Measurements from ENCODE around the gene INPP4B.

The INPP4B gene

DNA sequence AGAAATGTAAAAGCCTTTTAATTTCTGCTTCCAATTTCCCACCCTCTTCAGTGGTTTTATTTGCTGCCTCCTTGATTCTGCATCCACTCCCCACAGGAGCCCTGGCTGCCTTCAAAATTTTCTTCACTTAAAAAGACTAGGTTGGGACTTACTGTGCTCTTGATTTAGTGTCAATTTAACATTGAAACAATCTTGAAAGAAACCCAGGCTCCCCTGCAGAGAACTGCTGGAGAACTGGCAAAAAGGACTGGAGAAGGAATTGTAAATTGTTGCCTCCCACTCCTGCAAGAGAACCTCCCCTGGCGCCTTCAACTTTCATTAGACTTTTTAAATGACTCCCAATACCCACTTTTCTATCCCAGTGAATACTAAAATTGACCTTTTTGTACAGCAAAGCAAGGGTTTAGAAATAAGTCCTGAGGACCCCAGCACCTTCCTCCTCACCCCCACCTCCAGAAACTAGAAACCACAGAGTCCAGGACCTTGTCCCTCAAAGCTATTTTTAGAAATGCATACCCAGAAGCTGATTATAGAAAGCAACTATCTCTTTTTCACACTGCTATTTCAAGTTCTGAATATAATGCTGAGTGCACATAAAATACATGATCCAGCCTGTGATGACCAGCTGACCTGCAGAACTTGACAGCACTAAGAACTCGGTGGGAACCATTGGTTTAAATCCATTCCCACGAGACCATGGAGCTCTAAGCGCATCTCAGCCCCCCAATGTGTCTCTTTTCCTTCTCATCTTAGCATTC, 155.5 kb downstream of the INPP4B start:
- Histone ChIP-seq H3K27ac (no peak overlapping the region), H3K9ac (no peak overlapping the region), H4K20me1 (ENCODE audit: insufficient read depth) (no peaks in the 10 kb centered on the region), H3K4me3 (IDR thresholded peaks at IDR 0.05; ENCODE audit: insufficient read depth, low read depth, low read length) (no peak overlapping the region), H3K4me1 (ENCODE audit: low read depth, poor library complexity, severe bottlenecking) (no peaks in the 10 kb centered on the region), H3K79me2 (ENCODE audit: insufficient read depth, low read depth) (no peaks in the 10 kb centered on the region), H2AFZ (ENCODE audit: low read depth) (no peak overlapping the region), H3K4me2 (no peak overlapping the region), H3K36me3 (ENCODE audit: insufficient read depth) (no peaks in the 10 kb centered on the region), H3K27me3 (ENCODE audit: insufficient read depth, low read depth) (no peaks in the 10 kb centered on the region)
- TF ChIP-seq CTCF (conservative IDR thresholded peaks at IDR 0.05; ENCODE audit: low read depth, low read length): no peak

- Histone ChIP-seq H3K79me2 (ENCODE audit: insufficient read depth, low read depth) (no peaks in the 10 kb centered on the region), H4K20me1 (ENCODE audit: insufficient read depth) (no peaks in the 10 kb centered on the region), H3K27me3 (ENCODE audit: insufficient read depth, low read depth) (no peaks in the 10 kb centered on the region), H3K9ac (no peak overlapping the region), H3K4me2 (no peak overlapping the region), H2AFZ (ENCODE audit: low read depth) (no peak overlapping the region), H3K27ac (no peak overlapping the region), H3K36me3 (ENCODE audit: insufficient read depth) (no peaks in the 10 kb centered on the region), H3K4me1 (ENCODE audit: low read depth, poor library complexity, severe bottlenecking) (no peaks in the 10 kb centered on the region), H3K4me3 (IDR thresholded peaks at IDR 0.05; ENCODE audit: insufficient read depth, low read depth, low read length) (no peak overlapping the region)
- no peak for TF ChIP-seq CTCF (conservative IDR thresholded peaks at IDR 0.05; ENCODE audit: low read depth, low read length)
Observed at GRCh38 chr4:142687547-142688275, 158.4 kb downstream of the INPP4B start.

DNA sequence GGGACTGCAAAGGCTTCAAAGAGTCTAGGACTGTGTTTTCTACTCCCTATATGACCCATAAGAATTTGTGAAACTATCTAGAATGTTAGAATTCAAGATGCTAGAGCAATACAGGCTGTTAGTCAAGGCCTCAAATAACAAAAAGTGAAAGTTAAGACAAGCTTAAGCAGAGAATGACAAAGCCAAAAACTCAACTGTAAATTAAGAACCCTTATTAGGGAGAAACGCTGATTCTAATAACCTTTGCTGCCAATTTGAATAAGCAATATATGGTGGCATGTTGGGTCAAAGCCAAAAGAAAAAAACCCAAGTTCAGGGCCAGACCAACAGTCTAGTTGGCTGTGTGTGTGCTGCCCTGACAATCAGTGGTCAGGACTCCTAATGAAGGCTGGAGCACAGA, 160.0 kb downstream of the INPP4B start:
- Histone ChIP-seq H3K27me3 (ENCODE audit: insufficient read depth, low read depth) (no peaks in the 10 kb centered on the region), H3K4me2 (no peak overlapping the region), H3K79me2 (ENCODE audit: insufficient read depth, low read depth) (no peaks in the 10 kb centered on the region), H2AFZ (ENCODE audit: low read depth) (no peak overlapping the region), H4K20me1 (ENCODE audit: insufficient read depth) (no peaks in the 10 kb centered on the region), H3K9ac (no peak overlapping the region), H3K4me3 (IDR thresholded peaks at IDR 0.05; ENCODE audit: insufficient read depth, low read depth, low read length) (no peak overlapping the region), H3K27ac (no peak overlapping the region), H3K36me3 (ENCODE audit: insufficient read depth) (no peaks in the 10 kb centered on the region), H3K4me1 (ENCODE audit: low read depth, poor library complexity, severe bottlenecking) (no peaks in the 10 kb centered on the region)
- TF ChIP-seq CTCF (conservative IDR thresholded peaks at IDR 0.05; ENCODE audit: low read depth, low read length): no peak

GRCh38 chr4:142683997-142684396, 162.1 kb downstream of the INPP4B start:
- Histone ChIP-seq H3K79me2 (ENCODE audit: insufficient read depth, low read depth) (no peaks in the 10 kb centered on the region), H3K4me2 (no peak overlapping the region), H3K36me3 (ENCODE audit: insufficient read depth) (no peaks in the 10 kb centered on the region), H3K9ac (no peak overlapping the region), H3K27me3 (ENCODE audit: insufficient read depth, low read depth) (no peaks in the 10 kb centered on the region), H3K27ac (no peak overlapping the region), H4K20me1 (ENCODE audit: insufficient read depth) (no peaks in the 10 kb centered on the region), H3K4me3 (IDR thresholded peaks at IDR 0.05; ENCODE audit: insufficient read depth, low read depth, low read length) (no peak overlapping the region), H3K4me1 (ENCODE audit: low read depth, poor library complexity, severe bottlenecking) (no peaks in the 10 kb centered on the region), H2AFZ (ENCODE audit: low read depth) (no peak overlapping the region)
- no peak for TF ChIP-seq CTCF (conservative IDR thresholded peaks at IDR 0.05; ENCODE audit: low read depth, low read length)

All from KMS-11 (cell line).